H1 (cell line): ENCODE results near the gene CPED1. TPM values are rescaled to one million over a fixed set of nuclear protein-coding genes. Genes with fewer than 3 reads are reported as not detected.
A peak's percentile ranks its signal among the peaks of the same experiment; 100 is the strongest.

ENCODE experiments used
- CTCF ChIA-PET: fragments of 300-600 bp; sonication (Branson Sonifier 250); formaldehyde crosslinking; loops from one replicate; lab custom pipeline; 2021; ENCODE audit not compliant: partially characterized antibody; lab: Charles Lee
- POLR2A ChIA-PET: fragments of 300-600 bp; sonication (Branson Sonifier 250); formaldehyde crosslinking; loops from one replicate; lab custom pipeline; 2021; ENCODE audit warnings: inconsistent platforms; ENCODE audit not compliant: partially characterized antibody; lab: Charles Lee
- DNase-seq, 2 experiments: peaks; one replicate each; pipeline versions ENCODE4 v3.0.0 to v3.0.0-alpha.2; 2010 to 2022; ENCODE audit warnings: low spot score in 2 of 2, low read depth in 1 of 2, mixed read lengths in 1 of 2
- FAIRE-seq: peaks from 2 replicates; lab custom pipeline; 2011; peaks lifted over from hg19 to GRCh38; lab: Jason Lieb, UNC
- H2AFZ ChIP-seq: 2 replicates; pipeline ENCODE4 v1.8.1; 2012; ENCODE audit warnings: low read length, inconsistent platforms
- H2AK5ac ChIP-seq: 2 replicates; pipeline ENCODE4 v1.6.1; 2013; ENCODE audit warnings: low read depth, low read length
- H2BK120ac ChIP-seq: replicated peaks from 2 replicates; pipeline ENCODE3; 2013; ENCODE audit warnings: low read depth, low read length, inconsistent platforms
- H2BK12ac ChIP-seq: 2 replicates; pipeline ENCODE4 v1.6.1; 2013; ENCODE audit warnings: low read depth, low read length
- H2BK15ac ChIP-seq: 2 replicates; pipeline ENCODE4 v1.6.1; 2013; ENCODE audit warnings: low read length
- H2BK20ac ChIP-seq: 2 replicates; pipeline ENCODE4 v1.6.1; 2013; ENCODE audit warnings: low read length
- H2BK5ac ChIP-seq: 2 replicates; pipeline ENCODE4 v1.6.1; 2013; ENCODE audit warnings: low read depth, low read length
- H3K14ac ChIP-seq: 2 replicates; pipeline ENCODE4 v1.6.1; 2013; ENCODE audit warnings: inconsistent platforms; ENCODE audit not compliant: insufficient read length
- H3K18ac ChIP-seq: 2 replicates; pipeline ENCODE4 v1.6.1; 2013; ENCODE audit warnings: low read length; ENCODE audit errors: extremely low read depth
- H3K23ac ChIP-seq: 2 replicates; pipeline ENCODE4 v1.6.1; 2013; ENCODE audit warnings: inconsistent platforms; ENCODE audit not compliant: insufficient read length
- H3K23me2 ChIP-seq: 2 replicates; pipeline ENCODE4 v1.6.1; 2013; ENCODE audit warnings: low read depth, low read length
- H3K27ac ChIP-seq: 2 replicates; pipeline ENCODE4 v1.6.1; 2011; ENCODE audit warnings: low read depth, low read length, inconsistent platforms
- H3K27me3 ChIP-seq, 4 experiments: replicated peaks in 1 of 4; 1 replicate in 1 of 4; 2 replicates in 3 of 4; pipeline versions ENCODE4 v1.6.1 to v1.8.1; 2011 to 2013; ENCODE audit warnings: low read length in 3 of 4, mild to moderate bottlenecking in 3 of 4, inconsistent platforms in 2 of 4, mixed read lengths in 2 of 4, moderate library complexity in 1 of 4; ENCODE audit not compliant: control insufficient read depth in 3 of 4, insufficient read depth in 3 of 4; ENCODE audit errors: extremely low read depth in 1 of 4
- H3K36me3 ChIP-seq, 4 experiments: 2 replicates each; pipeline versions ENCODE4 v1.6.1 to v1.8.1; 2011 to 2013; ENCODE audit warnings: mild to moderate bottlenecking in 4 of 4, low read length in 3 of 4, moderate library complexity in 2 of 4, control low read depth in 1 of 4, inconsistent platforms in 1 of 4; ENCODE audit not compliant: insufficient read depth in 4 of 4, control insufficient read depth in 2 of 4
- H3K4ac ChIP-seq: replicated peaks from 2 replicates; pipeline ENCODE3; 2013; ENCODE audit warnings: low read length, low read depth, mixed read lengths, inconsistent platforms; ENCODE audit not compliant: insufficient read length
- H3K4me1 ChIP-seq, 4 experiments: replicated peaks in 1 of 4; 1 replicate in 1 of 4; 2 replicates in 3 of 4; pipeline versions ENCODE4 v1.6.1 to v1.8.1; 2011 to 2013; ENCODE audit warnings: low read length in 3 of 4, inconsistent platforms in 2 of 4, mixed read lengths in 1 of 4; ENCODE audit not compliant: insufficient read depth in 4 of 4, control insufficient read depth in 3 of 4
- H3K4me2 ChIP-seq, 2 experiments: 2 replicates each; pipeline versions ENCODE4 v1.6.1 to v1.8.1; 2011 to 2013; ENCODE audit warnings: low read depth in 2 of 2, low read length in 2 of 2, control low read depth in 1 of 2, inconsistent platforms in 1 of 2, mild to moderate bottlenecking in 1 of 2; ENCODE audit not compliant: insufficient read depth in 1 of 2
- H3K4me3 ChIP-seq, 4 experiments: fragments of 200-600, 300-600 bp in 1 of 4; sonication (generic), shearing (Covaris generic), sonication (Bioruptor Twin) in 1 of 4; 2 replicates each; pipeline versions ENCODE4 v1.5.1 to v1.8.1; 2011 to 2016; ENCODE audit warnings: low read length in 4 of 4, low read depth in 3 of 4, control low read depth in 2 of 4, inconsistent platforms in 2 of 4, mild to moderate bottlenecking in 2 of 4, mixed read lengths in 1 of 4, moderate library complexity in 1 of 4; ENCODE audit not compliant: insufficient read depth in 2 of 4; ENCODE audit errors: extremely low read depth in 1 of 4
- H3K56ac ChIP-seq: replicated peaks from 2 replicates; pipeline ENCODE3; 2013; ENCODE audit warnings: low read depth, mild to moderate bottlenecking, mixed read lengths, low read length, inconsistent platforms; ENCODE audit not compliant: insufficient read length
- H3K79me1 ChIP-seq: 2 replicates; pipeline ENCODE4 v1.6.1; 2013; ENCODE audit warnings: low read depth, low read length, control low read depth
- H3K79me2 ChIP-seq, 2 experiments: 2 replicates each; pipeline versions ENCODE4 v1.6.1 to v1.8.1; 2012 to 2013; ENCODE audit warnings: low read length in 2 of 2, mild to moderate bottlenecking in 2 of 2, inconsistent platforms in 1 of 2; ENCODE audit not compliant: insufficient read depth in 2 of 2, control insufficient read depth in 1 of 2
- H3K9ac ChIP-seq, 4 experiments: replicated peaks in 1 of 4; 1 replicate in 1 of 4; 2 replicates in 3 of 4; pipeline versions ENCODE4 v1.6.1 to v1.8.1; 2011 to 2013; ENCODE audit warnings: low read depth in 3 of 4, low read length in 3 of 4, control low read depth in 2 of 4, mild to moderate bottlenecking in 2 of 4, moderate library complexity in 2 of 4, inconsistent platforms in 1 of 4; ENCODE audit errors: extremely low read depth in 1 of 4
- H3K9me3 ChIP-seq, 2 experiments: 2 replicates each; pipeline versions ENCODE4 v1.6.1 to v1.8.1; 2012 to 2013; ENCODE audit warnings: mild to moderate bottlenecking in 2 of 2, moderate library complexity in 2 of 2, control low read depth in 1 of 2, inconsistent platforms in 1 of 2, low read depth in 1 of 2, low read length in 1 of 2, mixed read lengths in 1 of 2; ENCODE audit not compliant: insufficient read depth in 2 of 2
- H4K20me1 ChIP-seq, 2 experiments: replicated peaks in 1 of 2; 2 replicates each; pipeline versions ENCODE3 to v1.8.1; 2011 to 2013; ENCODE audit warnings: inconsistent platforms in 2 of 2, low read length in 2 of 2, mild to moderate bottlenecking in 1 of 2; ENCODE audit not compliant: insufficient read depth in 2 of 2, control insufficient read depth in 1 of 2
- H4K5ac ChIP-seq: 2 replicates; pipeline ENCODE4 v1.6.1; 2013; ENCODE audit warnings: low read length, low read depth, mixed read lengths, inconsistent platforms; ENCODE audit not compliant: insufficient read length
- H4K8ac ChIP-seq: 2 replicates; pipeline ENCODE4 v1.8.0; 2013; ENCODE audit warnings: mild to moderate bottlenecking, moderate library complexity, low read length, inconsistent platforms; ENCODE audit not compliant: insufficient read depth; ENCODE audit errors: extremely low read depth
- H4K91ac ChIP-seq: replicated peaks from 2 replicates; pipeline ENCODE3; 2013; ENCODE audit warnings: low read length, mixed read lengths, inconsistent platforms; ENCODE audit not compliant: insufficient read length
- ASH2L ChIP-seq: fragments of 200-600, 300-600 bp; sonication (generic); IDR thresholded peaks from one replicate; pipeline ENCODE4 v1.7.1; 2017; ENCODE audit warnings: low read length
- JUND ChIP-seq: IDR thresholded peaks from 2 replicates; pipeline ENCODE4 v1.6.1; 2011; ENCODE audit warnings: mild to moderate bottlenecking, improper control_type of control experiment, low read length
- KDM5A ChIP-seq: fragments of 200-600 bp; IDR thresholded peaks from 2 replicates; pipeline ENCODE4 v1.7.1; 2012; ENCODE audit warnings: mild to moderate bottlenecking, low read length, inconsistent platforms, mixed read lengths
- RNF2 ChIP-seq: fragments of 200-900, 300-1000 bp; sonication (generic); IDR thresholded peaks from 2 replicates; pipeline ENCODE4 v1.7.1; 2016; ENCODE audit warnings: borderline replicate concordance, low read depth, mild to moderate bottlenecking, antibody characterized with exemption, low read length; ENCODE audit not compliant: poor library complexity, severe bottlenecking; ENCODE audit errors: missing control alignments
- SAP30 ChIP-seq: fragments of 300-600 bp; sonication (generic); IDR thresholded peaks from 2 replicates; pipeline ENCODE4 v1.7.1; 2012; ENCODE audit warnings: low read length, moderate library complexity, mild to moderate bottlenecking, inconsistent platforms; ENCODE audit not compliant: insufficient read depth, insufficient replicate concordance
- TAF7 ChIP-seq: optimal IDR thresholded peaks from 2 replicates; pipeline ENCODE3; 2011; ENCODE audit warnings: low read depth, mild to moderate bottlenecking, inconsistent platforms, low read length, moderate library complexity, borderline replicate concordance
- WGBS, 2 experiments: shearing (Covaris generic) in 1 of 2; methylation state at CpG; one replicate each; pipeline versions ENCODE4 v1.1.6 to v1.1.7; 2013 to 2015; ENCODE audit warnings: low lambda C conversion rate in 2 of 2, mixed read lengths in 2 of 2, inconsistent platforms in 1 of 2, low coverage in 1 of 2, missing lambda C conversion rate in 1 of 2; ENCODE audit not compliant: insufficient replicate concordance in 2 of 2, insufficient coverage in 1 of 2, insufficient read length in 1 of 2; ENCODE audit errors: extremely low coverage in 1 of 2, missing lambda C conversion rate in 1 of 2; 5-methylcytosine and 5-hydroxymethylcytosine counted together
- polyA plus RNA-seq, 7 experiments: library from polyadenylated mRNA; depleted of rRNA in 3 of 7; stranded (reverse) in 5 of 7; unstranded in 2 of 7; fragments of >200 nt in 5 of 7; fragments of 200-250 nt in 2 of 7; gene quantifications; 1 replicate in 5 of 7; 2 replicates in 1 of 7; 4 replicates in 1 of 7; pipeline versions ENCODE4 v1.2.1 to v1.2.3, GENCODE V29; 2011 to 2013; ENCODE audit warnings: missing spikeins in 2 of 7, mixed read lengths in 2 of 7
- total RNA-seq: library from RNA; stranded (reverse); fragmentation: NEBNext Ultra II Directional; extraction: Animal tissue kit (Norgen Biotek cat#: 25700); gene quantifications from 2 replicates; pipeline ENCODE4 v1.2.1, GENCODE V29; 2021

CPED1 gene
- total and polyA plus RNA-seq, 2 of the 8 experiments (the other 6 are each of a cell fraction or from before 2014, with no cell fraction given) = 0.08 to 0.39 TPM

DNA sequence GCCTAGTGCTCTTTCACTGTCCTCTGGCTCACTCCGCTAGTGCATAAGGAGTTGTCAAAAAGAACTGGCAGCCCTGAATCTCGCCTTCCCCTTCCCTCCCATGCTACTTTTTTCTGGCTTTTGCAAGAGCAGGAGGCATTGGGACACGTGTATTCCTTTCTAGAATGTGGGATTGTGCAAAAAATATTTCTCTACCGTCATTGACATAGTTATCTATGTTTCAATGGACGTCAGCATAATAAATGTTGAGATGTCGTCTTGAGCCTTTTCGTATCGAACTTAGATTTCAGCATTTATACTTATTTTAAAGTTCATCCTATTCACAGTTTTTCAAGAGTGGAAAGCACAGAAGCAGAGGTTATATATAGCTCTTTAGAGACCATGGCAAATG lies 37.2 kb upstream of the CPED1 start:
- Histone ChIP-seq H3K27ac (peak overlapping the region; percentile 99; the same call in 1 of the 2 replicates), H2BK15ac (no peak overlapping the region), H3K79me2 (peaks cover 0 to 19% of the 10 kb centered on the region in 2 experiments; a peak in 2 of 4 replicates), H4K91ac (no peak overlapping the region), H3K9ac (peak overlapping the region in 2 of 4 experiments; percentile 24 to 98; a peak in 3 of 7 replicates), H2AK5ac (no peak overlapping the region), H3K23ac (no peak overlapping the region), H3K27me3 (no peaks in the 10 kb centered on the region), H3K9me3 (no peaks in the 10 kb centered on the region), H2BK5ac (no peak overlapping the region; the same call in 1 of the 2 replicates), H3K4me2 (peak overlapping the region; percentile 70 to 93), H2BK20ac (no peak overlapping the region), H2BK12ac (no peak overlapping the region), H3K56ac (no peak overlapping the region), H3K79me1 (no peaks in the 10 kb centered on the region), H4K5ac (no peak overlapping the region), H4K8ac (no peak overlapping the region), H2BK120ac (no peak overlapping the region), H3K14ac (no peak overlapping the region), H2AFZ (no peak overlapping the region), H3K4me3 (peak overlapping the region; percentile 60 to 89 (median 76)), H3K4me1 (no peaks in the 10 kb centered on the region), H3K18ac (no peak overlapping the region), H3K36me3 (peaks cover 2 to 39% (median 9%) of the 10 kb centered on the region in 4 experiments; a peak in 6 of 8 replicates), H3K23me2 (peaks cover 3% of the 10 kb centered on the region; the same call in 1 of the 2 replicates), H4K20me1 (peaks cover 0 to 3% of the 10 kb centered on the region in 2 experiments), H3K4ac (no peak overlapping the region)
- 52% methylated on average over 8 of the region's 8 CpGs; no CpG with 5 or more reads in 1 of the 2 experiments for WGBS, 2 experiments
- POLR2A ChIA-PET = interaction anchor here (0.6 to 1.5 kb wide), 18 partner anchors 7 to 160 kb away, joined by 3 to 17 read pairs (median 3); partner anchors contain the start of gene TSPAN12
- no peak for DNase-seq
- TF ChIP-seq SAP30 = peak; percentile 96
- no peak for TF ChIP-seq TAF7
- no peak for TF ChIP-seq JUND
- no peak for TF ChIP-seq KDM5A
- no peak for TF ChIP-seq RNF2
- TF ChIP-seq ASH2L = no peak
- FAIRE-seq = no peak
- CTCF ChIA-PET = interaction anchor here (1.0 to 1.9 kb wide), 4 partner anchors 37 to 159 kb away, joined by 3 to 6 read pairs (median 4); partner anchors contain the start of gene CPED1
